Adrenal gland (tissue), 12 donors: ENCODE measurements around the gene CENPP. TPM values are rescaled to one million over a fixed set of nuclear protein-coding genes. Genes with fewer than 3 reads are reported as not detected.

Source experiments
- DNase-seq, 7 donors: peaks; one replicate each; pipeline ENCODE4 v3.0.0-alpha.2; 2019 to 2020
- H3K27ac ChIP-seq, 5 donors: fragments of 200-600 bp; sonication (generic) in 4 of 5; 1 replicate in 3 of 5; 2 replicates in 2 of 5; pipeline versions ENCODE4 v1.5.1 to v1.8.0; 2016 to 2020; ENCODE audit warnings: mild to moderate bottlenecking in 1 of 5
- H3K27me3 ChIP-seq: fragments of 200-600 bp; 2 replicates; pipeline ENCODE4 v1.8.0; 2021
- H3K36me3 ChIP-seq, 2 donors: fragments of 200-600 bp; replicated peaks in 1 of 2; 1 replicate in 1 of 2; 2 replicates in 1 of 2; pipeline versions ENCODE4 v1.5.1 to v1.8.0; 2018 to 2022
- H3K4me1 ChIP-seq, 2 donors: fragments of 200-600 bp; replicated peaks in 1 of 2; 1 replicate in 1 of 2; 2 replicates in 1 of 2; pipeline versions ENCODE4 v1.5.1 to v1.8.0; 2018 to 2021
- H3K4me3 ChIP-seq, 4 donors: fragments of 200-600 bp; sonication (generic) in 3 of 4; one replicate each; pipeline ENCODE4 v1.5.1; 2016 to 2018
- H3K9me3 ChIP-seq, 3 donors: fragments of 200-600 bp; sonication (generic) in 1 of 3; replicated peaks in 1 of 3; 1 replicate in 2 of 3; 2 replicates in 1 of 3; pipeline versions ENCODE4 v1.5.1 to v1.8.0; 2016 to 2021
- CTCF ChIP-seq, 6 experiments: fragments of 450-650 bp in 4 of 6; fragments of 200-600 bp in 2 of 6; sonication (generic) in 1 of 6; IDR thresholded peaks; 1 replicate in 5 of 6; 2 replicates in 1 of 6; pipeline versions ENCODE4 v1.5.1 to v1.8.0; 2016 to 2021; ENCODE audit warnings: antibody characterized with exemption in 6 of 6, mild to moderate bottlenecking in 2 of 6, moderate library complexity in 1 of 6
- POLR2A ChIP-seq, 2 donors: fragments of 450-650 bp; IDR thresholded peaks; one replicate each; pipeline ENCODE4 v1.6.1; 2017; ENCODE audit warnings: antibody characterized with exemption in 2 of 2, mild to moderate bottlenecking in 2 of 2, moderate library complexity in 1 of 2
- WGBS, 4 donors: extraction: QIAGEN DNeasy Blood & Tissue Kit in 2 of 4; methylation state at CpG; one replicate each; pipeline versions ENCODE4 v1.1.5 to v1.1.7; 2013 to 2017; 5-methylcytosine and 5-hydroxymethylcytosine counted together
- intact Hi-C, 2 donors: fragments of 100-400 bp; cut with DNase I; formaldehyde crosslinking; loops; one replicate each; pipeline versions ENCODE4 v1.14.1 to v1.15.0; 2022 to 2023
- polyA plus RNA-seq, 3 donors: library from polyadenylated mRNA; stranded (reverse); fragments of 200-250 nt in 2 of 3; fragments of 350-450 nt in 1 of 3; fragmentation: Illumina TruSeq in 1 of 3; extraction: RNeasy Lipid Tissue Mini Kit (QIAGEN cat#74804) in 1 of 3; gene quantifications; one replicate each; pipeline ENCODE4 v1.2.3, GENCODE V29; 2013 to 2014
- total RNA-seq, 9 donors: library from RNA; depleted of rRNA in 4 of 9; stranded (reverse); fragments of >200 nt in 4 of 9; fragments of 120-200 nt in 1 of 9; fragmentation: NEBNext Ultra II Directional in 1 of 9; extraction: Animal tissue kit (Norgen Biotek cat#: 25700) in 1 of 9; gene quantifications; one replicate each; pipeline versions ENCODE4 v1.1.0 to v1.2.4, GENCODE V29; 2013 to 2023
- donor health status: healthy with polysubstance abuse.
- donor health status: Bipolar disorder and iron deficiency.
- donor health status: DM: yes; HTN: yes; CAD: no.
- donor health status: DM: no; HTN: no; CAD: no.
- donor health status: DM: no; HTN: no; CAD: no.
- donor health status: DM: yes; HTN: yes; CAD: no.

Gene CENPP
- total and polyA plus RNA-seq, 12 donors: 1.1 to 14.0 (median 3.1) TPM

- no peak for TF ChIP-seq CTCF (IDR thresholded peaks at IDR 0.05)
- no peak for TF ChIP-seq POLR2A (IDR thresholded peaks at IDR 0.05)
- H3K27me3 ChIP-seq: no peaks in the 10 kb centered on the region
- H3K27ac ChIP-seq: peak overlapping the region in 3 of 5 donors; percentile 72 to 83 (median 79)
- peak overlapping the region in 2 of 4 donors; percentile 54 to 57 for H3K4me3 ChIP-seq
- no peak for DNase-seq
- intact Hi-C loops: no loop called here
- H3K9me3 ChIP-seq: no peaks in the 10 kb centered on the region
- H3K36me3 ChIP-seq: peaks cover 0 to 9% of the 10 kb centered on the region in 2 donors
- 1% methylated on average over 5 of the region's 5 CpGs for WGBS, 4 donors
- peaks cover 12 to 30% of the 10 kb centered on the region in 2 donors for H3K4me1 ChIP-seq
Measured at GRCh38 chr9:92293075-92293354, 32.7 kb upstream of the CENPP start.

- Histone ChIP-seq H3K27me3 (no peaks in the 10 kb centered on the region), H3K36me3 (peaks cover 0 to 16% of the 10 kb centered on the region in 2 donors), H3K4me3 (peak within 1 kb of the TSS; percentile 54 to 74 (median 63)), H3K4me1 (peaks cover 12 to 30% of the 10 kb centered on the region in 2 donors), H3K27ac (peak within 1 kb of the TSS in 4 of 5 donors; percentile 69 to 83 (median 76)), H3K9me3 (no peaks in the 10 kb centered on the region)
- peak; percentile 97 to 100 (median 99) for DNase-seq
- WGBS, 4 donors: 0 to 1% (median 0%) methylated on average over 31 to 63 of the region's 63 CpGs
- intact Hi-C loops: no loop called here
- TF ChIP-seq POLR2A (IDR thresholded peaks at IDR 0.05) (peak in 1 of 2 donors; percentile 87), CTCF (IDR thresholded peaks at IDR 0.05) (peak in 1 of 6 experiments; percentile 23)
Measured at GRCh38 chr9:92293452-92294296, 32.1 kb upstream of the CENPP start, which contains the start of gene IARS1. IARS1 (minus strand) TSS chr9:92293697; CDS start chr9:92289419, 4,278 bp downstream.

GRCh38 chr9:92294297-92294676, 31.5 kb upstream of the CENPP start:
- Histone ChIP-seq H3K9me3 (no peaks in the 10 kb centered on the region), H3K36me3 (peaks cover 0 to 22% of the 10 kb centered on the region in 2 donors), H3K27me3 (no peaks in the 10 kb centered on the region), H3K4me1 (peaks cover 12 to 30% of the 10 kb centered on the region in 2 donors), H3K4me3 (peak overlapping the region in 3 of 4 donors; percentile 49 to 57 (median 54)), H3K27ac (peak overlapping the region in 3 of 5 donors; percentile 72 to 83 (median 79))
- TF ChIP-seq POLR2A (IDR thresholded peaks at IDR 0.05) (no peak), CTCF (IDR thresholded peaks at IDR 0.05) (no peak)
- intact Hi-C loops: no loop called here
- DNase-seq: peak in 3 of 7 donors; percentile 14 to 64 (median 16)
- 17 to 23% (median 19%) methylated on average over 10 to 13 of the region's 13 CpGs for WGBS, 4 donors

- Histone ChIP-seq H3K4me3 (no peak overlapping the region), H3K27me3 (no peaks in the 10 kb centered on the region), H3K4me1 (peaks cover 12 to 30% of the 10 kb centered on the region in 2 donors), H3K27ac (no peak overlapping the region), H3K9me3 (no peaks in the 10 kb centered on the region), H3K36me3 (peaks cover 0 to 32% of the 10 kb centered on the region in 2 donors)
- WGBS, 4 donors: 87 to 94% (median 91%) methylated on average over 7 of the region's 7 CpGs
- DNase-seq: no peak
- intact Hi-C loops: no loop called here
- TF ChIP-seq POLR2A (IDR thresholded peaks at IDR 0.05) (no peak), CTCF (IDR thresholded peaks at IDR 0.05) (no peak)
Measured at GRCh38 chr9:92295240-92295790, 30.4 kb upstream of the CENPP start.
